GM18868 (cell line): ENCODE results near the gene PLEKHG4B.
"Not testable (repeated sequence)": the region's sequence is repeated elsewhere in the genome, so short reads cannot be mapped to it uniquely, and the experiment has no call there.

ENCODE experiments used
- ATAC-seq: cut with Tn5 transposase; IDR thresholded peaks from one replicate; pipeline ENCODE4 v1.9.1; 2021; ENCODE audit warnings: mild to moderate bottlenecking, moderate library complexity; ENCODE audit not compliant: unreplicated experiment

Gene PLEKHG4B

DNA sequence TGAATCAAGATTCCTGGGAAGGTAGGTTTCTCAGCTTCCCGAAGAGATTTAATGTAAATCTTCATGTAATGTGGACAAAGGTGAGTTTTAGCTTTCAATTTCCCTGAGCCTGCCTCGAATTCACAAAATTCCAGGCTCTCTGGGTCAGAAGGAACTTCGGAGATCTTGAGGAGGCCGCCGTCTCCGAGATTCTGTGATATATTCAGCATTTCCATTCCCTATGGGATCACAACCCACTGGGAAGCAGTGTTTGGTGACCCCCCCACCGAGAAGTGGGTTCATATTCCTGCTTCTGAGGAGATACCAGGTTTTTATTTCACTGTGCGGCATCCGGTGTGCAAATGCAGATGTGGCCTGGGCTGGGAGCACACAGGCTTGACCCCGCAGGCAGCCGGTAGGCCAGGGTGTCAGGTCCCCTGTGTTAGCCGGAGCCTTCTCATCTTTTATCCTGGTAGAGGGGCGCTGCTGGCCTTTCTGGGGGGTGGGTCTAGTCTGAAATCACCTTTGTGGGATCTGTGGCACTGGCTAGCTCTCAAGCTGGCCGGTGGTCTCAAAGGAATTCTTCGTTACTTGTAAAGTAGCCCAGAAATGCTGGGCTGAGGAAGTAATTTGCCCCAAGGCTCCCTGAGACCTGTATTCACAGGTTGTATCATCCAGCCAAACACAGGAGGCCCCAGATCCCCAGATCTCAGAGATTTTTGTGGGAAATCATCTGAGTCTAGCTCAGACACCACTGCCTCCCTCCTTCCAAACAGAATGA lies 1.4 kb downstream of the PLEKHG4B start:
- no peak for ATAC-seq

GRCh38 chr5:94113-94892 lies 2.3 kb downstream of the PLEKHG4B start:
- no peak for ATAC-seq

DNA sequence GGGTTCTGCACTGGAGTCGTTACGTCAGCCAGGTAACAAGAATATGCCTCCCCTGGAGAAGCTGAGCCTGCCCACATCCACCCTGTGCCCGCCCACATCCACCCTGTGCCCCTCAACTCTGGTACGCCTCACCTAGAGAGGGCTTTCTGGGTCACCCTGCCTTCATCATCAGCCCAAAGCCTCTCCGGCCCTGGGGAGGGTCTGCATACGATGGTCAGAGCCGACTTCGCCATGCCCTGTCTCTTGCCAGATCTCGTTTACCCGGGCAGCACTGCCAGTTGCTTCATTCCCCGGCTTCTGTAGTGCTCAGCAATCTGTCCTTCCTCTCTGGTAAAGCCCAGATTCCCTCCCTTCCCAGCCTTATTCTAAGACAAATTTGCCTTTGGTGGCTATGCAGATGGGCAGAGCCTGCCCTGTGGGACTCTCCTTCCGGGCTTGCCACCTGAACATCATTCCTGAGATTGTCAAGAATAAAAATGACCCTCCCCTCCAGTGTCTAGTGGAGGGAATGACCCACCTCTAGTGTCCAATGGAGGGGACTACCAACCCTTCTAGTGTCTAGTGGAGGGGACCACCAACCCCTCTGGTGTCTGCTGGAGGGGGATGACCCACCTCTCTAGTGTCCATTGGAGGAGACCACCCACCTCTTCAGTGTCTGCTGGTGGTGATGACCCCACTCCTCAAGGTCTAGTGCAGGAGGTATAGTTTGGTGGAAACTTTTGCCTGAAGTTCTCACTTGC lies 3.4 kb downstream of the PLEKHG4B start:
- ATAC-seq, result no peak

- ATAC-seq, result no peak
Measured at GRCh38 chr5:96976-97660, 5.2 kb downstream of the PLEKHG4B start.

DNA sequence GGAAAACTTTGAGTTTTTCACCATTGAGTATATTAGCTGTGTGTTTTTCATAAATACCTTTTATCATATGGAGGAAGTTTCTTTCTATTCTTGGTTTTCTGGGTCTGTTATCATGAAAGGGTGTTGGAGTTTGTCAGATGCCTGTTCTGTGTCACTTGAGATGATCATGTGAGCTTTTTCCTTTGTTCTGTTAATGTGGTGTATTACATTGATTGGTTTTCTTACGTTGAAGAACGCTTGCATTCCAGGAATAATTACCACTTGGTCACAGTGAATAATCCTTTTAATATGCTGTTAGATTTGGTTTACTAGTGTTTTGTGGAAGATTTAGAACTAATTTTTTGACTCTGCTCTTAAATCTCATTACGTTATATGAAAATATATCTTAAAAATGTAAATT lies 7.8 kb downstream of the PLEKHG4B start:
- ATAC-seq, result no peak

- no peak for ATAC-seq
Measured at GRCh38 chr5:102411-103043, 10.6 kb downstream of the PLEKHG4B start.

GRCh38 chr5:104106-104505 lies 12.1 kb downstream of the PLEKHG4B start:
- ATAC-seq, result not testable (repeated sequence)

GRCh38 chr5:104778-105296 lies 12.9 kb downstream of the PLEKHG4B start:
- ATAC-seq, result no peak

DNA sequence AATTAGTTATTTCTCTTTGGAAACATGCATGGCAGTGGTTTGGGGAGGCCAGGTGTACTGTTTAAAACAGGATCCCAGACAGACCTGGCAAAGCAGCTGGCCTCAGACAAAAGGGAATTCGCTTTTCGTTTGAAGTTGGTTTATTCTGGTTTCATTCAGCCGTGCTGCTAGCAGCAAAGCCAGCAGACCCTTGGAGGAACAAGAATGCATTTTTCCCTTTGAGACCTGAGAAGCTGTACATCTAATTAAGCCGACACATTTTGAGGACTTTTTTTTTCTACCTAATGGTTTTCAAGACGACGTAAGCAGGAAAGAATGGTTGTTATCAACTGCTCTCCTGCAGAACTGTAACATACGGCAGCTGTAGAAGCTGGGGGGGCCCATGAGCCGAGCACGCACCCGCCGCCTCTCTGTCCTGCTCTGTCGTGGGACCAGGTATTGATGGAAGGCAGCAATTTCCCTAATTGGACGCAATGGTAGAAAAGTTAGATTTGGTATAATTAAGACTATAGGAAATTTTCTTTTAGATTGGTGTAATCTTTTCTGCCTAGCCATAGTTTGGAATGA lies 13.6 kb downstream of the PLEKHG4B start:
- no peak for ATAC-seq

GRCh38 chr5:106587-106986 lies 14.6 kb downstream of the PLEKHG4B start:
- ATAC-seq, result no peak

- no peak for ATAC-seq
Measured at GRCh38 chr5:107526-107925, 15.6 kb downstream of the PLEKHG4B start.

- ATAC-seq, result no peak
Measured at GRCh38 chr5:109826-110225, 17.9 kb downstream of the PLEKHG4B start.

GRCh38 chr5:110270-110888 lies 18.4 kb downstream of the PLEKHG4B start:
- ATAC-seq, result no peak

DNA sequence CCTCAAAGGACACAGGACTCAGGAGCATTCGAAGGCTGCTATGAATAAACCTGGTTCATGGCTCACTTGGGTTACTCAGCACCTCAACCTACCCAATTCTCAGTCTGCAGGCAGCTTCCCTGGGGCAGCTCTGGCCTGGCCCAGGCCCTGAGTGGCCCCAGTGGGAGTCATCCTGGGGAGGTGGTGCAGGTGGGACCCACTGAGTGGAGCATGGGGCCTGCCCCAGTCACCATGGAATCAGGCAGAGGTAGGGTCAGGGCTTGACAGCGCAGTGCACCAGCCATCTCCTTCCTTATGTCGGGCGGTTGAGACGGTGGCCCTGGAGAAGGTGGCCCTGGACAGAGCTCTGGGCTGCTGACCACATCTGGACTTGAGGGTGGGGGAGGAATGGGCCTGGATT lies 19.2 kb downstream of the PLEKHG4B start:
- no peak for ATAC-seq

- no peak for ATAC-seq
Measured at GRCh38 chr5:119486-120097, 27.6 kb downstream of the PLEKHG4B start.

GRCh38 chr5:121432-121831 lies 29.5 kb downstream of the PLEKHG4B start:
- ATAC-seq, result no peak

DNA sequence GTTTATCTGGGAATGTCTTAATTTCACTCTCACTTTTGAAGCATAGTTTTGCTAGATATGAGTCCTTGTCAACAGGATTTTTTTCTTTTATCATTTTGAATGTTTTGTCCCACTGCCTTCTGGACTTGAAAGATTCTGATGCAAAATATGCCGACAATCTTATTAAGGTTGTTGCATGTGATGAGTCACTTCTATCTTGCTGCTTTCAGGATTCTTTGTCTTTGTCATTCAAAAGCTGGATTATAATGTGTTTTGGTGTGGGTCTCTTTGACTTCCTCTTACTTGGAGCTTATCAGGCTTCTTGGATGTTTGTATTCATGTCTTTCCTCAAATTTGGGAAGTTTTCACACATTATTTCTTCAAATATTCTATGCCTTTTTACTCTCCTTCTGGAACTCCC lies 33.8 kb downstream of the PLEKHG4B start:
- no peak for ATAC-seq

- no peak for ATAC-seq
Measured at GRCh38 chr5:126806-127205, 34.8 kb downstream of the PLEKHG4B start.

DNA sequence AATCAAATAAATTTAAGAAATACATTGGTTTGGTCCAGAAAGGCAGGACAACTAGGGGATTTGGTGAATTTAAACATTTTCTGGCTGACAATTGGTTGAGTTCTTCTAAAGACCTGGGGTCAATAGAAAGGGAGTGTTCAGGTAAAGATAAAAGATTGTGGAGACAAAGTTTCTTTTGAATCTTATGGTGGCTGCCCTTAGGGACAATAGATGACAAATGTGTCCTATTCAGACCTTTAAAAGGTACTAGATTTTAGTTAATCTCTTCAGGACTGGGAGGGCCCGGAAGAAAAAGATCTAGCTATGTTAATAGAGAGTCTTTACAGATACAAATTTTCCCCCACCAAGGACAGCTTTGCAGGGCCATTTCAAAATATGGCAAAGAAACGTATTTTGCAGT lies 35.9 kb downstream of the PLEKHG4B start:
- no peak for ATAC-seq
